ENCODE results near the gene RUNX3.

GRCh38 chr1:24923485-24924113 lies 6.5 kb downstream of the RUNX3 start:
- no peak for TF ChIP-seq CTCF (conservative IDR thresholded peaks at IDR 0.05 in 1 of 2, IDR thresholded peaks at IDR 0.05 in 1 of 2; ENCODE audit: extremely low read depth in 1 of 2, insufficient read depth in 1 of 2, low read depth in 1 of 2, low read length in 2 of 2)
- TF ChIP-seq EZH2 (IDR thresholded peaks at IDR 0.05; ENCODE audit: borderline replicate concordance, low read length): no peak

All from mammary epithelial cell (primary cell).